Fibroblast of mammary gland (primary cell): ENCODE results near the gene KIF20B.

Experiments
- DNase-seq: peaks from one replicate; pipeline ENCODE4 v3.0.0-alpha.2; 2010; ENCODE audit warnings: low read depth
- H3K4me3 ChIP-seq: 2 replicates; pipeline ENCODE4 v1.5.1; 2011; ENCODE audit warnings: low read depth, mild to moderate bottlenecking, low read length, moderate library complexity; ENCODE audit not compliant: control insufficient read depth
- CTCF ChIP-seq: conservative IDR thresholded peaks from 2 replicates; pipeline ENCODE4 v1.5.1; 2011; ENCODE audit warnings: low read depth, low read length, inconsistent platforms; ENCODE audit not compliant: control insufficient read depth, insufficient read depth

KIF20B gene

GRCh38 chr10:89659143-89660131, 42.0 kb upstream of the KIF20B start:
- DNase-seq, result peak; percentile 89
- no peak for TF ChIP-seq CTCF
- H3K4me3 ChIP-seq, result no peak overlapping the region

GRCh38 chr10:89662596-89662995, 38.8 kb upstream of the KIF20B start:
- no peak for TF ChIP-seq CTCF
- peak; percentile 21 for DNase-seq
- no peak overlapping the region for H3K4me3 ChIP-seq

GRCh38 chr10:89663144-89663543, 38.2 kb upstream of the KIF20B start:
- no peak for TF ChIP-seq CTCF
- H3K4me3 ChIP-seq, result no peak overlapping the region

GRCh38 chr10:89664203-89664602, 37.2 kb upstream of the KIF20B start:
- no peak overlapping the region for H3K4me3 ChIP-seq
- TF ChIP-seq CTCF, result no peak
- no peak for DNase-seq

More at GRCh38 chr10:89663144-89663543, 38.2 kb upstream of the KIF20B start:
- DNase-seq, result no peak

- H3K4me3 ChIP-seq, result no peak overlapping the region
- TF ChIP-seq CTCF, result no peak
- no peak for DNase-seq
Observed at GRCh38 chr10:89665302-89665701, 36.1 kb upstream of the KIF20B start.

- no peak for TF ChIP-seq CTCF
- no peak for DNase-seq
- no peak overlapping the region for H3K4me3 ChIP-seq
Observed at GRCh38 chr10:89666138-89666537, 35.3 kb upstream of the KIF20B start.
